MCF 10A (cell line): ENCODE measurements around the gene SUCLG2. TPM values are rescaled to one million over a fixed set of nuclear protein-coding genes. Genes with fewer than 3 reads are reported as not detected.
"Not testable (repeated sequence)": the region's sequence is repeated elsewhere in the genome, so short reads cannot be mapped to it uniquely, and the experiment has no call there.

Source experiments
- BruUV-seq: library from RNA; stranded (reverse); fragments of 400-500 nt; replicated peaks from 2 replicates; lab custom pipeline; 2021; lab: Mats Ljungman, UMichigan
- CTCF ChIA-PET: fragments of 300-600 bp; sonication (Branson Sonifier 250); formaldehyde crosslinking; extraction: SDS; loops from one replicate; lab custom pipeline; 2021; ENCODE audit warnings: antibody characterized with exemption, inconsistent platforms; lab: Yijun Ruan, JAX
- POLR2A ChIA-PET: fragments of 300-600, 350-650 bp; sonication (Branson Sonifier 250); formaldehyde crosslinking; extraction: SDS; loops from one replicate; lab custom pipeline; 2020; ENCODE audit warnings: antibody characterized with exemption, inconsistent platforms; lab: Yijun Ruan, JAX
- DNase-seq: peaks from one replicate; pipeline ENCODE4 v3.0.0-alpha.2; 2018; ENCODE audit not compliant: unreplicated experiment
- H3K27ac Mint-ChIP-seq: one replicate; pipeline ENCODE4 v1.8.0; 2022; ENCODE audit warnings: mild to moderate bottlenecking, low read depth, mixed read lengths; ENCODE audit not compliant: unreplicated experiment
- H3K27me3 Mint-ChIP-seq: one replicate; pipeline ENCODE4 v1.8.0; 2022; ENCODE audit warnings: mixed read lengths; ENCODE audit not compliant: insufficient read depth, unreplicated experiment
- H3K36me3 Mint-ChIP-seq: one replicate; pipeline ENCODE4 v1.8.0; 2022; ENCODE audit warnings: mild to moderate bottlenecking, moderate library complexity, mixed read lengths; ENCODE audit not compliant: insufficient read depth, unreplicated experiment
- H3K4me1 Mint-ChIP-seq: one replicate; pipeline ENCODE4 v1.8.0; 2022; ENCODE audit warnings: mixed read lengths; ENCODE audit not compliant: insufficient read depth, unreplicated experiment
- H3K4me3 Mint-ChIP-seq: one replicate; pipeline ENCODE4 v1.8.0; 2022; ENCODE audit warnings: mild to moderate bottlenecking, moderate library complexity, mixed read lengths; ENCODE audit not compliant: unreplicated experiment
- H3K9me3 Mint-ChIP-seq: one replicate; pipeline ENCODE4 v1.8.0; 2022; ENCODE audit warnings: mixed read lengths; ENCODE audit not compliant: unreplicated experiment
- intact Hi-C: fragments of 100-400 bp; cut with micrococcal nuclease; formaldehyde crosslinking; loops from 2 replicates; pipeline ENCODE4 v1.14.1; 2022
- total RNA-seq: library from RNA; stranded (reverse); gene quantifications from 2 replicates; pipeline ENCODE4 v1.2.3, GENCODE V29; 2022
- TF ChIP-seq, protein P1 (sequence below): fragments of 200-600 bp; IDR thresholded peaks from one replicate; pipeline ENCODE4 v1.8.0; 2022; ENCODE audit warnings: antibody characterized with exemption, mild to moderate bottlenecking; ENCODE audit not compliant: unreplicated experiment

SUCLG2 gene
- total RNA-seq, 1 experiment from 2014 or later = 55.6 TPM

DNA sequence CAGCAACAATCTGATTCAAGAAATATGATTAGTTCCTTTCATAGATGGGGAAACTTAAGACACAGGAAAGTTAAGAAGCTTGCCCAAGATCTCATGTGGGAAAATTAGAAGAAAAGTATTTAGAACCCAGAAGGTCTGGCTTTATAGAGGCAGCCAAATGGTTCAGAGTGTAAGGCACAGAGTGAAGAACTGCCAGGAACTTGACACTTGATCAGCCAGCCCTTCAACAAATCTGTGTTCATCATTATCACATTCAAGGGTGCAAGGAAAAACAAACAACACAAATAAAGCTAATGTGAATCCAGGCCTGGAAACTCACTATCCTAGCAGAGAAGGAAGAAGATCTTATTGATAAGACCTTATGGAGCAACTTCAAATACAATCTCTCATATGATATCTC is 62.4 kb downstream of the SUCLG2 start:
- CTCF ChIA-PET = interaction anchor here (1.2 kb wide), 1 partner anchor 8 kb away, joined by 3 read pairs; no protein-coding TSS in a partner anchor
- peaks cover 22% of the 10 kb centered on the region for H3K36me3 Mint-ChIP-seq
- TF ChIP-seq, protein P1, sequence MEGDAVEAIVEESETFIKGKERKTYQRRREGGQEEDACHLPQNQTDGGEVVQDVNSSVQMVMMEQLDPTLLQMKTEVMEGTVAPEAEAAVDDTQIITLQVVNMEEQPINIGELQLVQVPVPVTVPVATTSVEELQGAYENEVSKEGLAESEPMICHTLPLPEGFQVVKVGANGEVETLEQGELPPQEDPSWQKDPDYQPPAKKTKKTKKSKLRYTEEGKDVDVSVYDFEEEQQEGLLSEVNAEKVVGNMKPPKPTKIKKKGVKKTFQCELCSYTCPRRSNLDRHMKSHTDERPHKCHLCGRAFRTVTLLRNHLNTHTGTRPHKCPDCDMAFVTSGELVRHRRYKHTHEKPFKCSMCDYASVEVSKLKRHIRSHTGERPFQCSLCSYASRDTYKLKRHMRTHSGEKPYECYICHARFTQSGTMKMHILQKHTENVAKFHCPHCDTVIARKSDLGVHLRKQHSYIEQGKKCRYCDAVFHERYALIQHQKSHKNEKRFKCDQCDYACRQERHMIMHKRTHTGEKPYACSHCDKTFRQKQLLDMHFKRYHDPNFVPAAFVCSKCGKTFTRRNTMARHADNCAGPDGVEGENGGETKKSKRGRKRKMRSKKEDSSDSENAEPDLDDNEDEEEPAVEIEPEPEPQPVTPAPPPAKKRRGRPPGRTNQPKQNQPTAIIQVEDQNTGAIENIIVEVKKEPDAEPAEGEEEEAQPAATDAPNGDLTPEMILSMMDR = no peak
- peaks cover 13% of the 10 kb centered on the region for H3K4me1 Mint-ChIP-seq
- H3K9me3 Mint-ChIP-seq = no peaks in the 10 kb centered on the region
- POLR2A ChIA-PET = no interaction called here
- H3K27ac Mint-ChIP-seq = no peak overlapping the region
- no peak overlapping the region for H3K4me3 Mint-ChIP-seq
- BruUV-seq = no TSS peak
- no peak for DNase-seq
- intact Hi-C loops = loop anchor here (10.0 kb wide), 1 partner anchor 203 kb away; no protein-coding TSS in a partner anchor
- no peaks in the 10 kb centered on the region for H3K27me3 Mint-ChIP-seq

- no TSS peak for BruUV-seq
- TF ChIP-seq, protein P1 = no peak
- Mint-ChIP-seq H3K9me3 (no peaks in the 10 kb centered on the region), H3K4me3 (no peak overlapping the region), H3K27ac (no peak overlapping the region), H3K27me3 (no peaks in the 10 kb centered on the region), H3K4me1 (no peaks in the 10 kb centered on the region), H3K36me3 (peaks cover 11% of the 10 kb centered on the region)
- POLR2A ChIA-PET = no interaction called here
- CTCF ChIA-PET = interaction anchor here (1.0 kb wide), 1 partner anchor 18 kb away, joined by 3 read pairs; no protein-coding TSS in a partner anchor
- intact Hi-C loops = no loop called here
- no peak for DNase-seq
Measured at GRCh38 chr3:67587811-67588210, 66.6 kb downstream of the SUCLG2 start.

- TF ChIP-seq, protein P1 = no peak
Measured at GRCh38 chr3:67587301-67587700, 67.1 kb downstream of the SUCLG2 start.

DNA sequence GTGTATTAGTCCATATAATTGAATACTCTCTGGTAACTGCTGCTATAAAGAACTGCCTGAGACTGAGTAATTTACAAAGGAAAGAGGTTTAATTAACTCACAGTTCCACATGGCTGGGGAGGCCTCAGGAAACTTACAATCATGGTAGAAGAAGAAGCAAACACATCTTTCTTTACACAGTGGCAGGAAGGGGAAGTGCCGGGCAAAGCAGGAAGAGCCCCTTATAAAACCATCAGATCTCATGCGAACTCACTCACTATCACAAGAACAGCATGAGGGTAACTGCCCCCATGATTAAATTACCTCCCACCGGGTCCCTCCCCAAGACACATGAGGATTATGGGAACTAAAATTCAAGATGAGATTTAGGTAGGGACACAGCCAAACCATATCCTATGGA is 69.8 kb downstream of the SUCLG2 start:
- H3K4me3 Mint-ChIP-seq, BruUV-seq, H3K27me3 Mint-ChIP-seq, H3K9me3 Mint-ChIP-seq, H3K4me1 Mint-ChIP-seq, CTCF ChIA-PET, H3K36me3 Mint-ChIP-seq, intact Hi-C loops, POLR2A ChIA-PET, DNase-seq: not testable (repeated sequence)
- H3K27ac Mint-ChIP-seq = peak overlapping the region; percentile 24

More at GRCh38 chr3:67587301-67587700, 67.1 kb downstream of the SUCLG2 start:
- Mint-ChIP-seq H3K4me3 (no peak overlapping the region), H3K36me3 (peaks cover 11% of the 10 kb centered on the region), H3K27me3 (no peaks in the 10 kb centered on the region), H3K9me3 (no peaks in the 10 kb centered on the region), H3K4me1 (no peaks in the 10 kb centered on the region), H3K27ac (no peak overlapping the region)
- no peak for DNase-seq
- no TSS peak for BruUV-seq
- intact Hi-C loops = no loop called here
- ChIA-PET POLR2A (no interaction called here), CTCF (interaction anchor here (0.6 to 1.0 kb wide), 2 partner anchors 19 to 1058 kb away, joined by 3 read pairs; no protein-coding TSS in a partner anchor)
